Uterus (tissue), 2 donors: Measurements from ENCODE around the gene CCSER2.

Source experiments
- POLR2A ChIP-seq, 2 donors: fragments of 450-650 bp; IDR thresholded peaks; one replicate each; pipeline ENCODE4 v1.6.1; 2016; ENCODE audit warnings: antibody characterized with exemption in 2 of 2, mild to moderate bottlenecking in 1 of 2, moderate library complexity in 1 of 2
- TF ChIP-seq, protein P1 (sequence below), 4 experiments: fragments of 200-600 bp in 2 of 4; fragments of 450-650 bp in 2 of 4; sonication (generic) in 2 of 4; IDR thresholded peaks; one replicate each; pipeline ENCODE4 v1.5.1; 2016 to 2019; ENCODE audit warnings: antibody characterized with exemption in 4 of 4, mild to moderate bottlenecking in 2 of 4, moderate library complexity in 1 of 4

DNA sequence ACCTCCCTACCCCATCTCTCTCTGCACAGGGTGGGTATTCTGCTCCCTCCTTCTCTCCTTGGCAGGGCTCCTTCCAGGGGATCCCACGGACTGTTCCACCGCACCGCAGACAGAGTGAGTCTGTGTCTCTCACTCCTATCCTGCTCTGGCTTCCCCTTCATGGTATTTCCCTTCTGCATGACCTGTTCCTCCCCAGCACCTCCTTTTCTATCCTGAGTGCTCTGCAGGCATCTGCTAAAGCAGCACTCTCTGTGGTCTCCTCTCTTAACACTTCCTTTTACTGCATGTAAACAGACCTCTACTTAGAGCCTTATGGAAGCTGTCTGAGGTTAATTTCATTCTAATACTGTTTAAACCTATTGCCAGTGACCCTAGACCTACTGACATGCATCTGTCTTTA is 171.5 kb downstream of the CCSER2 start:
- TF ChIP-seq, protein P1, sequence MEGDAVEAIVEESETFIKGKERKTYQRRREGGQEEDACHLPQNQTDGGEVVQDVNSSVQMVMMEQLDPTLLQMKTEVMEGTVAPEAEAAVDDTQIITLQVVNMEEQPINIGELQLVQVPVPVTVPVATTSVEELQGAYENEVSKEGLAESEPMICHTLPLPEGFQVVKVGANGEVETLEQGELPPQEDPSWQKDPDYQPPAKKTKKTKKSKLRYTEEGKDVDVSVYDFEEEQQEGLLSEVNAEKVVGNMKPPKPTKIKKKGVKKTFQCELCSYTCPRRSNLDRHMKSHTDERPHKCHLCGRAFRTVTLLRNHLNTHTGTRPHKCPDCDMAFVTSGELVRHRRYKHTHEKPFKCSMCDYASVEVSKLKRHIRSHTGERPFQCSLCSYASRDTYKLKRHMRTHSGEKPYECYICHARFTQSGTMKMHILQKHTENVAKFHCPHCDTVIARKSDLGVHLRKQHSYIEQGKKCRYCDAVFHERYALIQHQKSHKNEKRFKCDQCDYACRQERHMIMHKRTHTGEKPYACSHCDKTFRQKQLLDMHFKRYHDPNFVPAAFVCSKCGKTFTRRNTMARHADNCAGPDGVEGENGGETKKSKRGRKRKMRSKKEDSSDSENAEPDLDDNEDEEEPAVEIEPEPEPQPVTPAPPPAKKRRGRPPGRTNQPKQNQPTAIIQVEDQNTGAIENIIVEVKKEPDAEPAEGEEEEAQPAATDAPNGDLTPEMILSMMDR (IDR thresholded peaks at IDR 0.05): no peak
- TF ChIP-seq POLR2A (IDR thresholded peaks at IDR 0.05): no peak
